Neural crest cell (in vitro differentiated cells): ENCODE results near the gene EAPP. TPM values are rescaled to one million over a fixed set of nuclear protein-coding genes. Genes with fewer than 3 reads are reported as not detected.
A peak's percentile ranks its signal among the peaks of the same experiment; 100 is the strongest.
"Not testable (repeated sequence)": the region's sequence is repeated elsewhere in the genome, so short reads cannot be mapped to it uniquely, and the experiment has no call there.

Experiments
- DNase-seq: peaks from one replicate; pipeline ENCODE4 v3.0.0; 2021; ENCODE audit warnings: low read depth, mixed read lengths, low spot score
- H3K27ac Mint-ChIP-seq: one replicate; pipeline ENCODE4 v1.8.0; 2021; ENCODE audit warnings: mild to moderate bottlenecking, mixed read lengths; ENCODE audit not compliant: unreplicated experiment
- H3K27me3 Mint-ChIP-seq: 2 replicates; pipeline ENCODE4 v1.8.0; 2021; ENCODE audit warnings: low read depth, mild to moderate bottlenecking, mixed read lengths
- H3K36me3 Mint-ChIP-seq: 2 replicates; pipeline ENCODE4 v1.8.0; 2021; ENCODE audit warnings: low read depth, mild to moderate bottlenecking, mixed read lengths
- H3K4me1 Mint-ChIP-seq: 2 replicates; pipeline ENCODE4 v1.8.0; 2021; ENCODE audit warnings: mixed read lengths
- H3K4me3 Mint-ChIP-seq: one replicate; pipeline ENCODE4 v1.8.0; 2021; ENCODE audit warnings: mild to moderate bottlenecking, mixed read lengths
- H3K9me3 Mint-ChIP-seq: 2 replicates; pipeline ENCODE4 v1.8.0; 2021; ENCODE audit warnings: mixed read lengths
- total RNA-seq: library from RNA; stranded (reverse); gene quantifications from 2 replicates; pipeline ENCODE4 v1.2.1, GENCODE V29; 2021
- TF ChIP-seq, protein P1 (sequence below): fragments of 200-600 bp; sonication (generic); conservative IDR thresholded peaks from 2 replicates; pipeline ENCODE4 v1.5.0; 2021; ENCODE audit warnings: antibody characterized with exemption, mild to moderate bottlenecking

EAPP gene
- total RNA-seq, 1 donor from 2014 or later: 26.2 TPM

DNA sequence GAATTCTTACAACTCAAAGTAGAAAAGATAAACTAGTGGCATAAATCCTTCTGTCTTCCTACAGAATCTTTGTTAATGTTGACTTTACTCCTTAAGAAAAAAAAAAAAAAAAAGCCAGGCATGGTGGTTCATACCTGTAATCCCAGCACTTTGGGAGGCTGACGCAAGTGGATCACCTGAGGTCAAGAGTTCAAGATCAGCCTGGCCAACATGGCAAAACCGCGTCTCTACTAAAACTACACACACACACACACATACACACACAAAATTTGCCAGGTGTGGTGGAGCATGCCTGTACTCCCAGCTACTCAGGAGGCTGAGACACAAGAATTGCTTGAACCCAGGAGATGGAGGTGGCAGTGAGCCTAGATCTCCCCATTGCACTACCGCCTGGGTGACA, 59.8 kb downstream of the EAPP start:
- Mint-ChIP-seq H3K36me3 (no peaks in the 10 kb centered on the region), H3K27me3 (no peaks in the 10 kb centered on the region), H3K27ac (peak overlapping the region; percentile 83), H3K9me3 (peaks cover 3% of the 10 kb centered on the region), H3K4me3 (no peak overlapping the region), H3K4me1 (no peaks in the 10 kb centered on the region)
- DNase-seq: no peak
- TF ChIP-seq, protein P1, sequence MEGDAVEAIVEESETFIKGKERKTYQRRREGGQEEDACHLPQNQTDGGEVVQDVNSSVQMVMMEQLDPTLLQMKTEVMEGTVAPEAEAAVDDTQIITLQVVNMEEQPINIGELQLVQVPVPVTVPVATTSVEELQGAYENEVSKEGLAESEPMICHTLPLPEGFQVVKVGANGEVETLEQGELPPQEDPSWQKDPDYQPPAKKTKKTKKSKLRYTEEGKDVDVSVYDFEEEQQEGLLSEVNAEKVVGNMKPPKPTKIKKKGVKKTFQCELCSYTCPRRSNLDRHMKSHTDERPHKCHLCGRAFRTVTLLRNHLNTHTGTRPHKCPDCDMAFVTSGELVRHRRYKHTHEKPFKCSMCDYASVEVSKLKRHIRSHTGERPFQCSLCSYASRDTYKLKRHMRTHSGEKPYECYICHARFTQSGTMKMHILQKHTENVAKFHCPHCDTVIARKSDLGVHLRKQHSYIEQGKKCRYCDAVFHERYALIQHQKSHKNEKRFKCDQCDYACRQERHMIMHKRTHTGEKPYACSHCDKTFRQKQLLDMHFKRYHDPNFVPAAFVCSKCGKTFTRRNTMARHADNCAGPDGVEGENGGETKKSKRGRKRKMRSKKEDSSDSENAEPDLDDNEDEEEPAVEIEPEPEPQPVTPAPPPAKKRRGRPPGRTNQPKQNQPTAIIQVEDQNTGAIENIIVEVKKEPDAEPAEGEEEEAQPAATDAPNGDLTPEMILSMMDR: no peak

DNA sequence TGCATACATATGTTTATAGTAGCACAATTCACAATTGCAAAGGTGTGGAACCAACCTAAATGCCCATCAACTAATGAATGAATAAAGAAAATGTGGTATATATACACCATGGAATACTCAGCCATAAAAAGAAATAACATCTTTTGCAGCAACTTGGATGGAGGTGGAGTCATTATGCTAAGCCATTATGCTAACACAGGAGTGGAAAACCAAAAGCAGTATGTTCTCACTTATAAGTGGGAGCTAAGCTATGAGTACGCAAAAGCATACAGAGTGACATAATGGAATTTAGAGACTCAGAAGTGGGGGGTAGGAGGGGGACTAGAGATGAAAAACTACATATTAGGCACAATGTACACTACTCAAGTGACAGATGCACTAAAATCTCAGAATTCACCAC, 61.2 kb downstream of the EAPP start:
- Mint-ChIP-seq H3K9me3 (peaks cover 3% of the 10 kb centered on the region), H3K27me3 (no peaks in the 10 kb centered on the region), H3K36me3 (no peaks in the 10 kb centered on the region), H3K4me3 (no peak overlapping the region), H3K27ac (no peak overlapping the region), H3K4me1 (no peaks in the 10 kb centered on the region)
- TF ChIP-seq, protein P1: no peak
- DNase-seq: no peak

DNA sequence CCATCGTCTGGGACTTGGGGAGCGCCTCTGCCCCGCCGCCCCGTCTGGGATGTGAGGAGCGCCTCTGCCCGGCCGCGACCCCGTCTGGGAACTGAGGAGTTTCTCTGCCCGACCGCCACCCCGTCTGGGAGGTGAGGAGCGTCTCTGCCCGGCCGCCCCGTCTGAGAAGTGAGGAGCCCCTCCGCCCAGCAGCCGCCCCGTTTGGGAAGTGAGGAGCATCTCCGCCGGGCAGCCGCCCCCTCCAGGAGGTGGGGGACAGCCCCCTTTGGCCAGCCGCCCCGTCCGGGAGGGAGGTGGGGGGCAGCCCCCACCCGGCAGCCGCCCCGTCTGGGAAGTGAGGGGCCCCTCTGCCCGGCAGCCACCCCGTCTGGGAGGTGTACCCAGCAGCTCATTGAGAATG, 63.5 kb downstream of the EAPP start:
- H3K4me1 Mint-ChIP-seq, DNase-seq, H3K9me3 Mint-ChIP-seq, H3K4me3 Mint-ChIP-seq, H3K27ac Mint-ChIP-seq, H3K27me3 Mint-ChIP-seq, H3K36me3 Mint-ChIP-seq: not testable (repeated sequence)

DNA sequence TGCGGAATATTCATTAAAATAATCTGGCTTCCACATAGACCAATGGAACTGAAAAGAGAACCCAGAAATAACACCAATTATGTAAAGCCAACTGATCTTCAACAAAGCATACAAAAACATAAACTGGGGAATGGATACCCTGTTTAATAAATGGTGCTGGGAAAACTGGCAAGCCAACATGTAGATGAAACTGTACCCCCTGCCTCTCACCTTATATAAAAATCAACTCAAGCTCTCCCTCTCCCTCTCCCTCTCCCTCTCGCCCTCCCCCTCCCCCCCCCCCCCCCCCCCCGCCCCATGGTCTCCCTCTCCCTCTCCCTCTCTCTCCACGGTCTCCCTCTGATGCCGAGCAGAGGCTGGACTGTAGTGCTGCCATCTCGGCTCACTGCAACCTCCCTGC, 64.3 kb downstream of the EAPP start:
- H3K27ac Mint-ChIP-seq: no peak overlapping the region
- H3K9me3 Mint-ChIP-seq: peaks cover 3% of the 10 kb centered on the region
- no peaks in the 10 kb centered on the region for H3K4me1 Mint-ChIP-seq
- no peak for DNase-seq
- no peak overlapping the region for H3K4me3 Mint-ChIP-seq
- H3K36me3 Mint-ChIP-seq: no peaks in the 10 kb centered on the region
- no peaks in the 10 kb centered on the region for H3K27me3 Mint-ChIP-seq
- TF ChIP-seq, protein P1: no peak

DNA sequence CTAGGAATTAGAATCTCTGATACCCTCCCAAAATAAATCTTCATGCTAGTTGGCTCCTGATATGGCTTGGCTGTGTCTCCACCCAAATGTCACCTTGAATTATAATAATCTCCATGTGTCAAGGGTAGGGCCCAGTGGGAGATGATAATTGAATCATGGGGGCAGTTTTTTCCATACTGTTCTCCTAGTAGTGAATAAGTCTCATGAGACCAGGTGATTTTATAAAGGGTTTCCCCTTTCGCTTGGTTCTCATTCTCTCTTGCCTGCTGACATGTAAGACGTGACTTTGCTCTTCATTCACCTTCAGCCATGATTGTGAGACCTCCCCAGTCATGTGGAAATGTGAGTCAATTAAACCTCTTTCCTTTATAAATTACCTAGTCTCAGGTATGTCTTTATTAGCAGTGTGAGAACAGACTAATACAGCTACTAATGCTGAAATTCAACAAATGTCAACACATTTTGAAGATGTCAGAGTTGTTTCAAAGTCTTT, 65.3 kb downstream of the EAPP start:
- Mint-ChIP-seq H3K36me3 (no peaks in the 10 kb centered on the region), H3K27ac (no peak overlapping the region), H3K4me1 (no peaks in the 10 kb centered on the region), H3K4me3 (no peak overlapping the region), H3K27me3 (no peaks in the 10 kb centered on the region), H3K9me3 (peaks cover 3% of the 10 kb centered on the region)
- DNase-seq: no peak
- TF ChIP-seq, protein P1: no peak

DNA sequence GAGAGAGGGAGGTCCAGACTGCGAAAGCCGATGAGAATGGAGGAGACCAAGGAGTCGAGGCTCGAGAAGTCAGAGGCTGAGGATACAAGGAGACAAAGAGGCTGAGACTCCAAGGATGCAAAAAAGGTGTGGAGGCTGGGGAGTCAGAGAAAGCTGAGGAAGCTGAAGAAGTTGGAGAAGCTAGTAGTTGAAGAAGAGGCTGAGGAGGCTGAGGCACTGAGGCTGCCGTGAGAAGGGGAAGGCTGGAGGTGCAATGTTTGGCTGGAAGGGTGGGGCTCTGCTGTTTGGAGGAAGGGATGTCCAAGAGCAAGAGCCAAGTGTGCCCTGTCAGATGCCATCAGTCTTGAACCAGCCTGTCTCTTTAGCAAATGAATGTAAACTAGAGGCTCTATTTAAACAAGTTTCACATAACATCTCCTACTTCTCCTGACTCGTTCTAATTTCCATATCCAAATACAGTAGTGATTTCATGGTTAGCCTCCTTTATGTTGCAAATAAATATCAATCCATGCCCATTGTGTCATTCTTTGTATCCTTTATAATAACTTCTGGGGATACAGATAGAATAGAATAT, 66.7 kb downstream of the EAPP start:
- H3K9me3 Mint-ChIP-seq: peaks cover 3% of the 10 kb centered on the region

More for the DNA sequence above, 66.7 kb downstream of the EAPP start:
- Mint-ChIP-seq H3K36me3 (no peaks in the 10 kb centered on the region), H3K4me1 (no peaks in the 10 kb centered on the region), H3K27ac (no peak overlapping the region), H3K27me3 (no peaks in the 10 kb centered on the region), H3K4me3 (no peak overlapping the region)
- DNase-seq: no peak
- TF ChIP-seq, protein P1: no peak
